Central memory CD8-positive, alpha-beta T cell (primary cell): Measurements from ENCODE around the gene GNL2.
A peak's percentile ranks its signal among the peaks of the same experiment; 100 is the strongest.
"Not testable (repeated sequence)": the region's sequence is repeated elsewhere in the genome, so short reads cannot be mapped to it uniquely, and the experiment has no call there.

ENCODE experiments used
- ATAC-seq: fragments of 150-1000 bp; cut with Tn5 transposase; replicated peaks from 2 replicates; pipeline ENCODE4 v1.10.0; 2022; ENCODE audit warnings: mild to moderate bottlenecking, moderate FRiP score, moderate number of reproducible peaks; ENCODE audit not compliant: poor library complexity, severe bottlenecking; ENCODE audit errors: extremely low read depth
- DNase-seq, 2 donors: peaks; one replicate each; pipeline ENCODE4 v3.0.0; 2021; ENCODE audit warnings: low spot score in 2 of 2
- H3K27ac Mint-ChIP-seq: one replicate; pipeline ENCODE4 v1.8.0; 2022; ENCODE audit warnings: low read depth, mild to moderate bottlenecking, moderate library complexity, mixed read lengths
- H3K27me3 Mint-ChIP-seq: one replicate; pipeline ENCODE4 v1.8.0; 2022; ENCODE audit warnings: mixed read lengths
- H3K36me3 Mint-ChIP-seq: one replicate; pipeline ENCODE4 v1.8.0; 2022; ENCODE audit warnings: mild to moderate bottlenecking, moderate library complexity, mixed read lengths; ENCODE audit not compliant: insufficient read depth
- H3K4me1 Mint-ChIP-seq: one replicate; pipeline ENCODE4 v1.8.0; 2022; ENCODE audit warnings: mixed read lengths
- H3K4me3 Mint-ChIP-seq: one replicate; pipeline ENCODE4 v1.8.0; 2022; ENCODE audit warnings: mild to moderate bottlenecking, moderate library complexity, mixed read lengths
- H3K9me3 Mint-ChIP-seq: one replicate; pipeline ENCODE4 v1.8.0; 2022; ENCODE audit warnings: mixed read lengths

Gene GNL2

DNA sequence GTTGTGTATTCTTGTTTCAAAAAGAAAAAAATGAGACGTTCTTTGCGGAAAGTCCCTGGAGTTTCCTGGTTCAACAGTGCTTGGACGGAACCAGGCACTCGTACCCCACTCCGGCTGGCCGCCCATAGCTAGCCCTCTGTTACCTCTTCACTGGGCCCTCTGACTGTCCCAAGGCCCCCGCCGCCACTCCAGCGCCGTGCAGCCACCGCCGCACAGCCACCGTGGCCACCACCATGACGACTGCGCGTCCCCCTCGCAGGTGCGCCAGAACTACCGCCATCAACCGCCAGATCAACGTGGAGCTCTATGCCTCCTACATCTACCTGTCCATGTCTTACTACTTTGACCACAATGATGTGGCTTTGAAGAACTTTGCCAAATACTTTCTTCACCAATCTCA is 51.2 kb downstream of the GNL2 start:
- H3K36me3 Mint-ChIP-seq = peaks cover 75% of the 10 kb centered on the region
- peaks cover 15% of the 10 kb centered on the region for H3K4me1 Mint-ChIP-seq
- no peak overlapping the region for H3K27ac Mint-ChIP-seq
- H3K9me3 Mint-ChIP-seq = no peaks in the 10 kb centered on the region
- DNase-seq (no peak), ATAC-seq (no peak)
- no peaks in the 10 kb centered on the region for H3K27me3 Mint-ChIP-seq
- no peak overlapping the region for H3K4me3 Mint-ChIP-seq

DNA sequence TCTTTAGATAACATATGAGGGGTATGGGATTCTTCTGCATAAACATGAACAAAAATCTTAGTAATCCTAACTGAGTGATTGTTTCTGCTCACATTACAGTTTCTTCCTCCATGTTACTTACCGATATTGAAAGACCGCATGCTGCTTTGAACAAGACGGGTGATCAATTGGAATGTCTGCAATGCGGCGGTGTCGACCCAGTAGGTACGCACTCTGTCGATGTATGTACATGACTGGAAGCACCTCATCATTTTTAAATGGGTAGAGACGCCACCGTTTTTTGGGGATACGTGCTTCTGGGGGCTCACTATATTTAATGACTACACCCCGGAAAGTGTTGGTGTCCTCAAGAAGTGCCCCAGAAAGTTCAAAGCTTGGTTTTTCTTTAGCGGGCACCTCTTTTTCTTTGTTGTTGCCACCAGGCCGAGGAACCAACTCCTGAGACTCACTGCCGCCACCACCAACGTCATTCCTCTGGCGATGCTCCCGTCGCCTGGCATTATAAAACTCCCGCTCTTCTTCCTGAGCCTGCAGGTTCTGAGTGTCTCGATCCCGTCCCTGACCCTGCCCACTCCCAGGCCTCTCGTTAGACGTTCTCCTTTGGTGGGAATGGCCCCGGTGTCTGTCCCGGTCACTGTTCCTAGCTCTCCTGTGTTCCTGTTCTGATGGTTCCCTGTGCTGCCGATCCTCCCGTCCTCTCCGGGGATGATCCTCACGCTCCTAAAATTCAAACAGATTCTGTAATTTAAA is 55.5 kb downstream of the GNL2 start:
- Mint-ChIP-seq H3K4me3 (no peak overlapping the region), H3K36me3 (peaks cover 76% of the 10 kb centered on the region), H3K27me3 (no peaks in the 10 kb centered on the region), H3K27ac (peak overlapping the region; percentile 78), H3K9me3 (no peaks in the 10 kb centered on the region), H3K4me1 (peaks cover 6% of the 10 kb centered on the region)
- no peak for DNase-seq
- no peak for ATAC-seq

DNA sequence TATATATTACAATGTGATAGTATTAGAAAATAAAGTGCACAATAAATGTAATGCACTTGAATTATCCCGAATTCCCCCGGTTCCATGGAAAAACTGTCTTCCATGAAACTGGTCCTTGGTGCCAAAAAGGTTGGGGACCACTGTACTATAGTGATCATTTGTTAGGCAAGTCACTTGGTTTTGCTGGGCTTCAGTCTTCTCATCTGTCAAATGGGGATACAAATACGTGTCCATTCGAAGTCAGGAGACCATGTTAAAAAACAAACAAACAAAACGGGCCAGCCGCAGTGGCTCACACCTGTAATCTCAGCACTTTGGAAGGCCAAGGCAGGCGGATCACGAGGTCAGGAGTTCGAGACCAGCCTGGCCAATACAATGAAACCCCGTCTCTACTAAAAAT is 56.6 kb downstream of the GNL2 start:
- H3K9me3 Mint-ChIP-seq, H3K27ac Mint-ChIP-seq, H3K27me3 Mint-ChIP-seq, ATAC-seq, DNase-seq, H3K4me3 Mint-ChIP-seq: not testable (repeated sequence)
- Mint-ChIP-seq H3K4me1 (peaks cover 12% of the 10 kb centered on the region), H3K36me3 (peaks cover 76% of the 10 kb centered on the region)

DNA sequence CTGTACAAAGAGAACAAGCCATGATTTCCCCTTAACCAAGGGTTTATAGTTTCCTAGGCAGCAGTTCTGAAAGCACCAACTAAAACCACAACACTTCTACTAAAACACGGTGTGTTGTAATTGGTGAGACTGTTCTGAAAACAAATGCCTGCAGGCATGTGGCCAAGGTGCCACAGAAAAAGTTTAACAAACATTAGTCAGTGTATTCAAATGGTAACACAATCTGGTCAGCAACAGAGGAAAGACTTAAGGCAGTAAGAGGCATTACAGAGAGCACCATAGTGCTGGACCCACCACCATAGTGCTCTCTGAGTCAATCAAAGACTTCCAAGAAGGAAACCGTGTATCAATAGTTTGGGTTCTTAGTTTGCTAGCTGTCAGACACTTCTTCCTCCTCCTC is 58.4 kb downstream of the GNL2 start:
- no peak overlapping the region for H3K27ac Mint-ChIP-seq
- ATAC-seq (no peak), DNase-seq (no peak)
- no peaks in the 10 kb centered on the region for H3K27me3 Mint-ChIP-seq
- H3K9me3 Mint-ChIP-seq = no peaks in the 10 kb centered on the region
- peaks cover 12% of the 10 kb centered on the region for H3K4me1 Mint-ChIP-seq
- H3K36me3 Mint-ChIP-seq = peaks cover 62% of the 10 kb centered on the region
- H3K4me3 Mint-ChIP-seq = no peak overlapping the region

DNA sequence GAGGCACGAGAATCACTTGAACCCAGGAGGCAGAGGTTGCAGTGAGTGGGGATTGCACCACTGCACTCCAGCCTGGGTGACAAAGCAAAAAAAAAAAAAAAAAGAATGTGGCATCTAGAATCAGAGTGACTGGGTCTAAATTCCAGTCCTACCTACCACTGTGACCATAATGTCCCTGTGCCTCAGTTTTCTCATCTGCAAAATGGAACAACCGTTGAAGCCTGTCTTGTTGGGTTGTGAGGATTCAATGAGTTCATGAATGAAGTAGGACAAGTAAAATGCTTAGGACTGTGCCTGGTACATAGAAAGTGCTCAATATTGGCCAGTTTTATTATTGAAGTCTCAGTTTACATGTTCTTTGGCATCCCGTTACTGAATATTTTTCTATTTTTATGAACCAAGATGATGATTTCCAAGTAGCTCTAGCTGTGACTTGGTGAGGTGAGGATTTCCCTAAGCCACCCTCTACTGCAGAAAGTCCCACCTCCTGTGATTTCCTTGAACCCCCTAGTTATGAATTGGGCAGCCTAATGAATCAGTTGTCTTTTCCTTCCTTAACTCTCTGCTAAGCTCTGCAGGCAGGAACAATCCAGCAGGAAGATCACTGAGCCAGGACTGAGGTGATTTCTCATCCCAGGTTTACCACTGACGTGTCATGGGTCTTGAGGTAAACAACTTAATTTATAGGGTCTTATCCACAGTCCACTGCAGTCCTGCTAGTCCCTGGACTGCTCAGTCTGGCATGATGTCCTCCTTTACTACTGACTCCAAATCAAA is 62.2 kb downstream of the GNL2 start:
- Mint-ChIP-seq H3K4me3 (no peak overlapping the region), H3K4me1 (peaks cover 6% of the 10 kb centered on the region), H3K27ac (no peak overlapping the region), H3K36me3 (peaks cover 39% of the 10 kb centered on the region), H3K9me3 (no peaks in the 10 kb centered on the region), H3K27me3 (no peaks in the 10 kb centered on the region)
- ATAC-seq = no peak
- no peak for DNase-seq

DNA sequence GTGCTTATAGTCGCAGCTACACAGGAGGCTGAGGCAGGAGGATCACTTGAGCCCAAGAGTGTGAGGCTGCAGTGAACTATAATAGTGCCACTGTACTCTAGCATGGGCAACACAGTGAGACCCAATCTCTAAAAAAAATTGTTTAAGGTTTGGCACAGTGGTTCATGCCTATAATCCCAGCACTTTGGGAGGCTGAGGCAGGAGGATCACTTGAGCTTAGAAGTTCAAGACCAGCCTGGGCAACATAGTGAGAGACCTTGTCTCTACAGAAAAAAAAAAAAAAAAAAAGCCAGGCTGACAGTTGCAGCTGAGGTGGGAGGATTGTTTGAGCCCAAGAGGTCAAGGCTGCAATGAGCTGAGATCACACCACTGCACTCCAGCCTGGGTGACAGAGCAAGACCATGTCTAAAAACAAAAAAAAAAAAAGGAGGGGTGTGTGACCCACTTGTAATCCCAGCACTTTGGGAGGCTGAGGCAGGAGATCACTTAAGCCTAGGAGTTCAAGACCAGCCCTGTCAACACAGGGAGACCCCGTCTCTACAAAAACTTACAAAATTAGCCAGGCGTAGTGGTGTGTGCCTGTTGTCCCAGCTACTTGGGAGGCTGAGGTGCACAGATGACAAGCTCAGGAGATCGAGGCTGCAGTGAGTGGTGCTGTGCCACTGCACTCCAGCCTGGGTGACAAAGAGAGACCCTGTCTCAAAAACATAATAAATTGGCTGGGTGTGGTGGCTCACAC is 63.1 kb downstream of the GNL2 start:
- H3K4me1 Mint-ChIP-seq, ATAC-seq, H3K27me3 Mint-ChIP-seq, H3K4me3 Mint-ChIP-seq, H3K9me3 Mint-ChIP-seq, DNase-seq, H3K27ac Mint-ChIP-seq: not testable (repeated sequence)
- peaks cover 30% of the 10 kb centered on the region for H3K36me3 Mint-ChIP-seq

DNA sequence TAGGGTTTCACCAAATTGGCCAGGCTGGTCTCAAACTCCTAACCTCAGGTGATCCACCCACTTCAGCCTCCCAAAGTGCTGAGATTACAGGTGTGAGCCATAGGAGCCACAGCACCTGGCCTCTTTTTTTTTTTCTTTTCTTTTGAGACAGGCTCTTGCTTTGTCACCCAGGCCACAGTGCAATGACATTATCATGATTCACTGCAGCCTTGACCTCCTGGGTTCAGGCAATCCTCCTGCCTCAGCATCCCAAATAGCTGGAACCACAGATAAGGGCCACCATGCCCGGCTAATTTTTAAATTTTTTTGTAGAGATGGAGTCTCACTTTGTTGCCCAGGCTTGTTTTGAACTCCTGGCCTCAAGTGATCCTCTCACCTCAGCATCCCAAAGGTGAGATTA is 65.8 kb downstream of the GNL2 start:
- not testable (repeated sequence) for H3K36me3 Mint-ChIP-seq, H3K27ac Mint-ChIP-seq, H3K4me1 Mint-ChIP-seq, H3K9me3 Mint-ChIP-seq, H3K27me3 Mint-ChIP-seq, ATAC-seq, H3K4me3 Mint-ChIP-seq, DNase-seq

DNA sequence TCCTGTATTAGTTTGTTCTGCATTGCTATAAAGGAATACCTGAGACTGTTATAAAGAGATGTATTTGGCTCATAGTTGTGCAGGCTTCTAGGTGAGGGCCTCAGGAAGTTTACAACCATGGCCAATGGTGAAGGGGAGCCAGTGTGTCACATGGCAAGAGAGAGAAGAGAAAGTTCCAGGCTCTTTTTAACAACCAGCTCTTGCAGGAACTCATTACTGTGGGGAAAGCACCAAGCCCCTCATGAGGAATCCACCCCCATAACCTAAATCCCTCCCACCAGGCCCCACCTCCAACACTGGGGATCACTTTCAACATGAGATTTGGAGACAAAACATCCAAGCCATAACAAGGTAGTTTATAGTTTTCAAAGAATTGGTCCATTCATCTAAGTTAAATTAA is 76.1 kb downstream of the GNL2 start:
- DNase-seq (no peak), ATAC-seq (no peak)
- Mint-ChIP-seq H3K36me3 (peaks cover 13% of the 10 kb centered on the region), H3K4me1 (peaks cover 23% of the 10 kb centered on the region), H3K9me3 (no peaks in the 10 kb centered on the region), H3K27me3 (no peaks in the 10 kb centered on the region), H3K4me3 (peak overlapping the region; percentile 83), H3K27ac (peak overlapping the region; percentile 63)

DNA sequence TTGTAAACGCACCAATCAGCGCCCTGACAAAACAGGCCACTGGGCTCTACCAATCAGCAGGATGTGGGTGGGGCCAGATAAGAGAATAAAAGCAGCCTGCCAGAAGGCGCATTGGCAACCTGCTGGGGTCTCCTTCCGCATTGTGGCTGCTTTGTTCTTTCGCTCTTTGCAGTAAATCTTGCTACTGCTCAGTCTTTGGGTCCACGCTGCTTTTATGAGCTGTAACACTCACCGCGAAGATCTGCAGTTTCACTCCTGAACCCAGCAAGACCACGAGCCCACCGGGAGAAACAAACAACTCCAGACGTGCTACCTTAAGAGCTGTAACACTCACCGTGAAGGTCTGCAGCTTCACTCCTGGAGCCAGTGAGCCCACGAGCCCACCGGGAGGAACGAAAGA is 76.8 kb downstream of the GNL2 start:
- not testable (repeated sequence) for H3K9me3 Mint-ChIP-seq, ATAC-seq, H3K27me3 Mint-ChIP-seq
- H3K36me3 Mint-ChIP-seq = peaks cover 15% of the 10 kb centered on the region
- DNase-seq = peak; percentile 39 to 47
- peak overlapping the region; percentile 63 for H3K27ac Mint-ChIP-seq
- peaks cover 25% of the 10 kb centered on the region for H3K4me1 Mint-ChIP-seq
- peak overlapping the region; percentile 83 for H3K4me3 Mint-ChIP-seq

DNA sequence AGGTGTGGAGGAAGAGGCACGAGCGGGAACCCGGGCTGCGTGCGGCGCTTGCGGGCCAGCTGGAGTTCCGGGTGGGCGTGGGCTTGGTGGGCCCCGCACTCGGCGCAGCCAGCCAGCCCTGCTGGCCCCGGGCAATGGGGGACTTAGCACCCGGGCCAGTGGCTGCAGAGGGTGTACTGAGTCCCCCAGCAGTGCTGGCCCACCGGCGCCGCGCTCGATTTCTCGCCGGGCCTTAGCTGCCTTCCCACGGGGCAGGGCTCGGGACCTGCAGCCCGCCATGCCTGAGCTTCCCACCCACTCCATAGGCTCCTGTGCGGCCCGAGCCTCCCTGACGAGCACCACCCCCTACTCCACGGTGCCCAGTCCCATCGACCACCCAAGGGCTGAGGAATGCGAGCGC is 77.5 kb downstream of the GNL2 start:
- not testable (repeated sequence) for H3K9me3 Mint-ChIP-seq, ATAC-seq, H3K27ac Mint-ChIP-seq, DNase-seq, H3K4me3 Mint-ChIP-seq, H3K27me3 Mint-ChIP-seq
- Mint-ChIP-seq H3K36me3 (peaks cover 22% of the 10 kb centered on the region), H3K4me1 (peaks cover 32% of the 10 kb centered on the region)

DNA sequence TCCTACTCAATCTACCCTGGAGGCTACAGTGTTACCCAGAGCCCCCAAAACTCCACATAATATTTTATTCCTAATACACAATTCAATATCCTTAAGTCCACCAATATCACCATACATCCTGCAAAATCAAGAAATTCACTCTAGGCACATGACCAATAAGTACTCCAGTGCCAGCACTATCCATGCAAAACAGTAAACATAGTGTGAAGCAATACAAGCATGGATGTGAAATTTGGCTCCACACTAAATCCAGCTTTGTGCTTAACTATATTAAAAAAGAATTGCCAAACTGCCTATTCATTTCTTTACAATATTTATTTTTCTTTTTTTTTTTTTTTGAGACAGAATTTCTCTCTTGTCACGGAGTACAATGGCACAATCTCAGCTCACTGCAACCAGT is 78.2 kb downstream of the GNL2 start:
- H3K4me1 Mint-ChIP-seq = peaks cover 38% of the 10 kb centered on the region

More for the DNA sequence above, 78.2 kb downstream of the GNL2 start:
- H3K9me3 Mint-ChIP-seq = no peaks in the 10 kb centered on the region
- no peak overlapping the region for H3K4me3 Mint-ChIP-seq
- DNase-seq (no peak), ATAC-seq (no peak)
- H3K27me3 Mint-ChIP-seq = no peaks in the 10 kb centered on the region
- no peak overlapping the region for H3K27ac Mint-ChIP-seq
- peaks cover 27% of the 10 kb centered on the region for H3K36me3 Mint-ChIP-seq
